Astrocyte (in vitro differentiated cells and primary cell): Measurements from ENCODE around the gene MESD. TPM values are rescaled to one million over a fixed set of nuclear protein-coding genes. Genes with fewer than 3 reads are reported as not detected.

Experiments
- DNase-seq: peaks from one replicate; pipeline ENCODE4 v3.0.0-alpha.2; 2010; ENCODE audit warnings: low read depth
- FAIRE-seq: peaks from 2 replicates; lab custom pipeline; 2011; peaks lifted over from hg19 to GRCh38; lab: Jason Lieb, UNC
- H2AFZ ChIP-seq: 2 replicates; pipeline ENCODE4 v1.6.0; 2012; ENCODE audit warnings: low read depth, low read length, inconsistent platforms
- H3K27ac ChIP-seq: 2 replicates; pipeline ENCODE4 v1.5.1; 2011; ENCODE audit warnings: low read depth, low read length, inconsistent platforms
- H3K27me3 ChIP-seq: 2 replicates; pipeline ENCODE4 v1.6.0; 2011; ENCODE audit warnings: low read length, inconsistent platforms; ENCODE audit not compliant: insufficient read depth
- H3K36me3 ChIP-seq: 2 replicates; pipeline ENCODE4 v1.5.1; 2011; ENCODE audit warnings: low read length, inconsistent platforms; ENCODE audit not compliant: insufficient read depth
- H3K4me1 ChIP-seq: 2 replicates; pipeline ENCODE4 v1.5.1; 2011; ENCODE audit warnings: low read length, inconsistent platforms; ENCODE audit not compliant: insufficient read depth
- H3K4me2 ChIP-seq: 2 replicates; pipeline ENCODE4 v1.6.0; 2012; ENCODE audit warnings: low read length, inconsistent platforms
- H3K4me3 ChIP-seq: 2 replicates; pipeline ENCODE4 v1.5.1; 2011; ENCODE audit warnings: low read depth, mild to moderate bottlenecking, low read length, inconsistent platforms; ENCODE audit not compliant: insufficient read depth
- H3K79me2 ChIP-seq: 2 replicates; pipeline ENCODE4 v1.6.0; 2012; ENCODE audit warnings: mild to moderate bottlenecking, low read length, inconsistent platforms; ENCODE audit not compliant: insufficient read depth
- H3K9ac ChIP-seq: 2 replicates; pipeline ENCODE4 v1.6.0; 2012; ENCODE audit warnings: mild to moderate bottlenecking, low read length, inconsistent platforms
- H3K9me3 ChIP-seq: 2 replicates; pipeline ENCODE4 v1.5.1; 2012; ENCODE audit warnings: low read depth, mild to moderate bottlenecking, low read length, inconsistent platforms; ENCODE audit not compliant: insufficient read depth
- H4K20me1 ChIP-seq: 2 replicates; pipeline ENCODE4 v1.6.0; 2012; ENCODE audit warnings: low read length, inconsistent platforms; ENCODE audit not compliant: insufficient read depth
- H3K27ac Mint-ChIP-seq: one replicate; pipeline ENCODE4 v1.8.0; 2021; ENCODE audit warnings: mild to moderate bottlenecking, mixed read lengths; ENCODE audit not compliant: unreplicated experiment
- H3K27me3 Mint-ChIP-seq: one replicate; pipeline ENCODE4 v1.8.0; 2021; ENCODE audit warnings: low read depth, mixed read lengths; ENCODE audit not compliant: unreplicated experiment
- H3K36me3 Mint-ChIP-seq: one replicate; pipeline ENCODE4 v1.8.0; 2021; ENCODE audit warnings: low read depth, mixed read lengths; ENCODE audit not compliant: unreplicated experiment
- H3K4me1 Mint-ChIP-seq: one replicate; pipeline ENCODE4 v1.8.0; 2021; ENCODE audit warnings: low read depth, mixed read lengths; ENCODE audit not compliant: unreplicated experiment
- H3K4me3 Mint-ChIP-seq: one replicate; pipeline ENCODE4 v1.8.0; 2021; ENCODE audit warnings: mild to moderate bottlenecking, moderate library complexity, mixed read lengths; ENCODE audit not compliant: unreplicated experiment
- H3K9me3 Mint-ChIP-seq: one replicate; pipeline ENCODE4 v1.8.0; 2021; ENCODE audit warnings: mild to moderate bottlenecking, mixed read lengths; ENCODE audit not compliant: unreplicated experiment
- CTCF ChIP-seq: IDR thresholded peaks from 2 replicates; pipeline ENCODE4 v1.5.1; 2011; ENCODE audit warnings: low read depth, mild to moderate bottlenecking, inconsistent platforms, low read length, moderate library complexity; ENCODE audit not compliant: insufficient read depth
- EZH2 ChIP-seq: IDR thresholded peaks from 2 replicates; pipeline ENCODE4 v1.6.1; 2012; ENCODE audit warnings: mild to moderate bottlenecking, low read length, inconsistent platforms; ENCODE audit not compliant: insufficient read depth
- total RNA-seq: library from RNA; stranded (reverse); gene quantifications from 2 replicates; pipeline ENCODE4 v1.2.1, GENCODE V29; 2021

Gene MESD
- total RNA-seq, 1 donor from 2014 or later = 33.1 TPM

- Mint-ChIP-seq H3K4me1 (peaks cover 14% of the 10 kb centered on the region), H3K36me3 (no peaks in the 10 kb centered on the region), H3K27me3 (peaks cover under 1% of the 10 kb centered on the region), H3K27ac (peak overlapping the region; percentile 89), H3K4me3 (peak overlapping the region; percentile 97), H3K9me3 (peaks cover 2% of the 10 kb centered on the region)
- DNase-seq = no peak
- Histone ChIP-seq H4K20me1 (peaks cover 32% of the 10 kb centered on the region), H3K4me1 (peaks cover 16% of the 10 kb centered on the region), H3K79me2 (peaks cover 47% of the 10 kb centered on the region), H2AFZ (peak overlapping the region; percentile 86), H3K27me3 (no peaks in the 10 kb centered on the region), H3K9ac (peak overlapping the region; percentile 94), H3K9me3 (no peaks in the 10 kb centered on the region), H3K4me2 (peak overlapping the region; percentile 95), H3K27ac (peak overlapping the region; percentile 90), H3K4me3 (peak overlapping the region; percentile 85), H3K36me3 (peaks cover 4% of the 10 kb centered on the region)
- no peak for FAIRE-seq
- TF ChIP-seq EZH2 (no peak), CTCF (no peak)
These were observed 10.6 kb upstream of the MESD start for GRCh38 chr15:81000144-81000623.

GRCh38 chr15:80999623-81000036 is 10.0 kb upstream of the MESD start:
- no peak for TF ChIP-seq CTCF
- TF ChIP-seq EZH2 = no peak

GRCh38 chr15:80998251-80998650 is 8.6 kb upstream of the MESD start:
- Histone ChIP-seq H4K20me1 (peaks cover 13% of the 10 kb centered on the region), H2AFZ (no peak overlapping the region), H3K4me1 (peaks cover 9% of the 10 kb centered on the region), H3K27ac (no peak overlapping the region), H3K4me2 (no peak overlapping the region), H3K9ac (no peak overlapping the region), H3K27me3 (no peaks in the 10 kb centered on the region), H3K9me3 (no peaks in the 10 kb centered on the region), H3K79me2 (peaks cover 28% of the 10 kb centered on the region), H3K36me3 (no peaks in the 10 kb centered on the region), H3K4me3 (no peak overlapping the region)
- Mint-ChIP-seq H3K27ac (no peak overlapping the region), H3K9me3 (peaks cover 2% of the 10 kb centered on the region), H3K36me3 (no peaks in the 10 kb centered on the region), H3K4me3 (no peak overlapping the region), H3K4me1 (no peaks in the 10 kb centered on the region), H3K27me3 (peaks cover 2% of the 10 kb centered on the region)
- TF ChIP-seq CTCF (no peak), EZH2 (no peak)
- FAIRE-seq (no peak), DNase-seq (no peak)

More at GRCh38 chr15:80999623-81000036, 10.0 kb upstream of the MESD start:
- no peaks in the 10 kb centered on the region for H3K36me3 Mint-ChIP-seq
- peaks cover 2% of the 10 kb centered on the region for H3K9me3 Mint-ChIP-seq
- Histone ChIP-seq H3K27ac (no peak overlapping the region), H3K27me3 (no peaks in the 10 kb centered on the region), H3K4me3 (peak overlapping the region; percentile 85), H4K20me1 (peaks cover 26% of the 10 kb centered on the region), H3K36me3 (peaks cover 3% of the 10 kb centered on the region), H3K9ac (peak overlapping the region; percentile 94), H3K4me1 (peaks cover 14% of the 10 kb centered on the region), H2AFZ (no peak overlapping the region), H3K4me2 (peak overlapping the region; percentile 95), H3K9me3 (no peaks in the 10 kb centered on the region), H3K79me2 (peaks cover 42% of the 10 kb centered on the region)
- peaks cover 2% of the 10 kb centered on the region for H3K27me3 Mint-ChIP-seq
- peaks cover 12% of the 10 kb centered on the region for H3K4me1 Mint-ChIP-seq
- no peak overlapping the region for H3K27ac Mint-ChIP-seq
- FAIRE-seq = no peak
- peak overlapping the region; percentile 97 for H3K4me3 Mint-ChIP-seq
- no peak for DNase-seq
